Neural cell (in vitro differentiated cells): ENCODE results near the gene ENTPD3. TPM values are rescaled to one million over a fixed set of nuclear protein-coding genes. Genes with fewer than 3 reads are reported as not detected.

Experiments
- H2AFZ ChIP-seq: fragments of 200-600, 300-800 bp; sonication (generic), shearing (Covaris generic); 2 replicates; pipeline ENCODE4 v1.6.0; 2014; ENCODE audit warnings: low read depth, mild to moderate bottlenecking, antibody characterized with exemption, low read length, moderate library complexity
- H3F3A ChIP-seq: fragments of 200-600 bp; shearing (Covaris generic); 2 replicates; pipeline ENCODE4 v1.6.1; 2016; ENCODE audit warnings: mild to moderate bottlenecking, moderate library complexity, mixed read lengths, antibody characterized with exemption, low read length; ENCODE audit not compliant: insufficient read depth, poor library complexity, severe bottlenecking
- H3K27ac ChIP-seq: fragments of 200-600, 300-800 bp; sonication (generic), shearing (Covaris generic); 2 replicates; pipeline ENCODE4 v1.5.1; 2014; ENCODE audit warnings: mild to moderate bottlenecking, low read length, moderate library complexity
- H3K27me3 ChIP-seq: fragments of 300-800, 200-600 bp; sonication (generic), shearing (Covaris generic); 2 replicates; pipeline ENCODE4 v1.6.0; 2014; ENCODE audit warnings: mild to moderate bottlenecking, low read depth, low read length, moderate library complexity; ENCODE audit not compliant: insufficient read depth
- H3K36me3 ChIP-seq: fragments of 300-800, 200-600 bp; sonication (generic), shearing (Covaris generic); 2 replicates; pipeline ENCODE4 v1.5.1; 2014; ENCODE audit warnings: mild to moderate bottlenecking, antibody characterized with exemption, low read length, moderate library complexity; ENCODE audit not compliant: insufficient read depth
- H3K4me2 ChIP-seq: fragments of 300-800, 200-600 bp; sonication (generic), shearing (Covaris generic); 2 replicates; pipeline ENCODE4 v1.6.0; 2014; ENCODE audit warnings: mild to moderate bottlenecking, low read length
- H3K4me3 ChIP-seq: fragments of 300-800, 200-600 bp; sonication (generic), shearing (Covaris generic); 2 replicates; pipeline ENCODE4 v1.5.1; 2014; ENCODE audit warnings: mild to moderate bottlenecking, low read length, moderate library complexity
- H3K79me2 ChIP-seq: fragments of 200-600 bp; shearing (Covaris generic); replicated peaks from 2 replicates; pipeline ENCODE4 v1.6.0; 2014; ENCODE audit warnings: mild to moderate bottlenecking, low read length, moderate library complexity; ENCODE audit not compliant: insufficient read depth
- H3K9ac ChIP-seq: fragments of 300-800, 200-600 bp; sonication (generic), shearing (Covaris generic); 2 replicates; pipeline ENCODE4 v1.6.1; 2016; ENCODE audit warnings: mild to moderate bottlenecking, low read length, mixed read lengths
- H3K9me2 ChIP-seq: fragments of 200-600 bp; shearing (Covaris generic); 2 replicates; pipeline ENCODE4 v1.6.1; 2016; ENCODE audit warnings: mild to moderate bottlenecking, low read length, mixed read lengths; ENCODE audit not compliant: insufficient read depth
- H3K9me3 ChIP-seq: fragments of 200-600, 300-800 bp; sonication (generic), shearing (Covaris generic); 2 replicates; pipeline ENCODE4 v1.6.1; 2016; ENCODE audit warnings: mild to moderate bottlenecking, mixed run types, low read length, moderate library complexity, mixed read lengths
- H4K20me1 ChIP-seq: fragments of 200-600 bp; shearing (Covaris generic); 2 replicates; pipeline ENCODE4 v1.6.1; 2016; ENCODE audit warnings: mild to moderate bottlenecking, mixed run types; ENCODE audit not compliant: insufficient read depth
- CTCF ChIP-seq: fragments of 450-650 bp; IDR thresholded peaks from 2 replicates; pipeline ENCODE4 v1.5.1; 2014; ENCODE audit warnings: antibody characterized with exemption, mild to moderate bottlenecking, moderate library complexity; ENCODE audit not compliant: poor library complexity, severe bottlenecking
- EP300 ChIP-seq: fragments of 450-650 bp; conservative IDR thresholded peaks from 2 replicates; pipeline ENCODE4 v1.6.1; 2014; ENCODE audit warnings: antibody characterized with exemption, mild to moderate bottlenecking, moderate library complexity; ENCODE audit not compliant: poor library complexity, severe bottlenecking
- EZH2 ChIP-seq: fragments of 200-600, 300-800 bp; shearing (Covaris generic), sonication (generic); IDR thresholded peaks from 2 replicates; pipeline ENCODE4 v1.6.1; 2014; ENCODE audit warnings: antibody characterized with exemption, low read length, borderline replicate concordance, mild to moderate bottlenecking; ENCODE audit not compliant: insufficient read depth, poor library complexity, severe bottlenecking
- MXI1 ChIP-seq: fragments of 450-650 bp; conservative IDR thresholded peaks from 2 replicates; pipeline ENCODE4 v1.6.1; 2014; ENCODE audit warnings: antibody characterized with exemption, mild to moderate bottlenecking; ENCODE audit not compliant: poor library complexity, severe bottlenecking
- POLR2AphosphoS5 ChIP-seq: IDR thresholded peaks from 2 replicates; pipeline ENCODE4 v1.6.1; 2012
- RAD21 ChIP-seq: fragments of 450-650 bp; conservative IDR thresholded peaks from 2 replicates; pipeline ENCODE4 v1.6.1; 2014; ENCODE audit warnings: antibody characterized with exemption, mild to moderate bottlenecking, moderate library complexity
- REST ChIP-seq: IDR thresholded peaks from 2 replicates; pipeline ENCODE4 v1.6.1; 2012; ENCODE audit warnings: borderline replicate concordance
- SMC3 ChIP-seq: fragments of 450-650 bp; conservative IDR thresholded peaks from 2 replicates; pipeline ENCODE4 v1.6.1; 2014; ENCODE audit warnings: antibody characterized with exemption, mild to moderate bottlenecking, moderate library complexity; ENCODE audit not compliant: poor library complexity
- TAF1 ChIP-seq: IDR thresholded peaks from 2 replicates; pipeline ENCODE4 v1.6.1; 2012; ENCODE audit warnings: low read depth
- polyA plus RNA-seq: library from polyadenylated mRNA; depleted of rRNA; stranded (reverse); fragments of >200 nt; gene quantifications from 2 replicates; pipeline ENCODE4 v1.2.3, GENCODE V29; 2014

The ENTPD3 gene
- polyA plus RNA-seq, 1 donor from 2014 or later, result 2.8 TPM

GRCh38 chr3:40397129-40397528 lies 10.1 kb downstream of the ENTPD3 start:
- H3K79me2 ChIP-seq, result no peaks in the 10 kb centered on the region
- no peaks in the 10 kb centered on the region for H3K9me2 ChIP-seq
- no peak overlapping the region for H3K4me3 ChIP-seq
- H3F3A ChIP-seq, result no peaks in the 10 kb centered on the region
- H3K4me2 ChIP-seq, result no peak overlapping the region
- no peak for TF ChIP-seq MXI1
- no peak for TF ChIP-seq TAF1
- no peak for TF ChIP-seq REST
- TF ChIP-seq CTCF, result no peak
- no peak for TF ChIP-seq EZH2
- TF ChIP-seq SMC3, result no peak
- TF ChIP-seq POLR2AphosphoS5, result no peak
- TF ChIP-seq EP300, result no peak
- TF ChIP-seq RAD21, result no peak
- H2AFZ ChIP-seq, result no peak overlapping the region
- no peaks in the 10 kb centered on the region for H3K27me3 ChIP-seq
- no peaks in the 10 kb centered on the region for H3K36me3 ChIP-seq
- no peaks in the 10 kb centered on the region for H3K9me3 ChIP-seq
- no peak overlapping the region for H3K27ac ChIP-seq
- no peaks in the 10 kb centered on the region for H4K20me1 ChIP-seq
- H3K9ac ChIP-seq, result no peak overlapping the region

GRCh38 chr3:40397912-40398311 lies 10.9 kb downstream of the ENTPD3 start:
- Histone ChIP-seq H2AFZ (no peak overlapping the region), H3K4me2 (no peak overlapping the region), H3K9ac (no peak overlapping the region), H3K27ac (no peak overlapping the region), H3K9me3 (no peaks in the 10 kb centered on the region), H3K36me3 (no peaks in the 10 kb centered on the region), H4K20me1 (no peaks in the 10 kb centered on the region), H3K9me2 (no peaks in the 10 kb centered on the region), H3F3A (no peaks in the 10 kb centered on the region), H3K4me3 (no peak overlapping the region), H3K79me2 (no peaks in the 10 kb centered on the region), H3K27me3 (no peaks in the 10 kb centered on the region)
- TF ChIP-seq EP300, result no peak
- no peak for TF ChIP-seq MXI1
- no peak for TF ChIP-seq CTCF
- TF ChIP-seq EZH2, result no peak
- no peak for TF ChIP-seq TAF1
- no peak for TF ChIP-seq RAD21
- no peak for TF ChIP-seq POLR2AphosphoS5
- TF ChIP-seq REST, result no peak
- no peak for TF ChIP-seq SMC3
